ENCODE results near the gene RNF151.
A peak's percentile ranks its signal among the peaks of the same experiment; 100 is the strongest.
"Not testable (repeated sequence)": the region's sequence is repeated elsewhere in the genome, so short reads cannot be mapped to it uniquely, and the experiment has no call there.

Gene RNF151

DNA sequence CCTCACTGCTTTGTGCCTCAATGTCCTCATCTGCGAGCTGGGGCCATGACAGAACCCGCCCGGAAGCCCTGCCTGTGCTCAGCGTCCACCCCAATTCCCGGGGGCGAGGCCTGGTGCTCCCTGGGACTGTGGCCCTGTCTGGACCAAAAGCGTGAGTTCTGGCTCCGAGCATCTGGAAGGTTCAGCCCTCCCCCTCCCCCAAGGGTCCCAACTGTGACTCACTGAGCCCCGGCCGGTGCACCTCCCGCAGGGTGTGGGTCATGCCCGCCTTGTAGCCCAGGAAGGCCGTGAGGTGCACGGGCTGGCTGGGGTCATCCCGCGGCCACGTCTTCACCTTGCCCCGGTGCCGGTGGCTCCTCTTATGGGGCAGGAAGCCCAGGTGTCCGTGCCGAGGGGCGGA lies 12.9 kb upstream of the RNF151 start:
- ChIA-PET POLR2A (interaction anchor here (0.7 to 4.1 kb wide), 3 partner anchors 10 to 18 kb away, joined by 3 to 26 read pairs (median 3); partner anchors contain the start of genes RPS2 and TBL3), CTCF (interaction anchor here (1.5 to 5.9 kb wide), 3 partner anchors 11 to 30 kb away, joined by 6 to 36 read pairs (median 7); partner anchors contain the start of gene MSRB1)
- no peak for TF ChIP-seq HDGF (IDR thresholded peaks at IDR 0.05; ENCODE audit: borderline replicate concordance)
- TF ChIP-seq FOXM1 (IDR thresholded peaks at IDR 0.05; ENCODE audit: borderline replicate concordance) = no peak
- no peak for TF ChIP-seq CTBP1 (IDR thresholded peaks at IDR 0.05; ENCODE audit: borderline replicate concordance)
- DNase-seq (ENCODE audit: extremely low spot score) = no peak

DNA sequence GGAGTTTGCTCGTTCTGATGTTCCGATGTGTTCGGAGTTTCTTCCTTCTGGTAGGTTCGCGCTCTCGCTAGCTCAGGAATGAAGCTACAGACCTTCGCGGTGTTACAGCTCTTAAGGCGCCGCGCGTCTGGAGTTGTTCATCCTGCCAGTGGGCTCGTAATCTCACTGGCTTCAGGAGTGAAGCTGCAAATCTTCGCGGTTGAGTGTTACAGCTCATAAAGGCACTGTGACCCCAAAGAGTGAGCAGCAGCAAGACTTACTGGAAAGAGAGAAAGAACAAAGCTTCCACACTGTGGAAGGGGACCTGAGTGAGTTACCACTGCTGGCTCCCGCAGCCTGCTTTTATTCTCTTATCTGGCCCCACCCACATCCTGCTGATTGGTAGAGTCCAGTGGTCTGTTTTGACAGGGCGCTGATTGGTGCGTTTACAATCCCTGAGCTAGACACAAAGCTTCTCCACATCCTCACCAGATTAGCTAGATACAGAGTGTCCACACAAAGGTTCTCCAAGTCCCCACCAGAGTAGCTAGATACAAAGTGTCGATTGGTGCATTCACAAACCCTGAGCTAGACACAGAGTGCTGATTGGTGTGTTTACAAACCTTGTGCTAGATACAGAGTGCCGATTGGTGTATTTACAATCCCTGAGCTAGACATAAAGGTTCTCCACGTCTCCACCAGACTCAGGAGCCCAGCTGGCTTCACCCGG lies 9.1 kb upstream of the RNF151 start:
- POLR2A ChIA-PET = interaction anchor here (1.1 to 4.1 kb wide), 5 partner anchors 8 to 28 kb away, joined by 3 to 26 read pairs (median 3); partner anchors contain the start of genes MSRB1 and RPS2
- CTCF ChIA-PET = interaction anchor here (0.7 to 1.1 kb wide), 3 partner anchors 11 to 34 kb away, joined by 3 to 6 read pairs (median 3); no protein-coding TSS in a partner anchor
- not testable (repeated sequence) for DNase-seq (ENCODE audit: extremely low spot score)

DNA sequence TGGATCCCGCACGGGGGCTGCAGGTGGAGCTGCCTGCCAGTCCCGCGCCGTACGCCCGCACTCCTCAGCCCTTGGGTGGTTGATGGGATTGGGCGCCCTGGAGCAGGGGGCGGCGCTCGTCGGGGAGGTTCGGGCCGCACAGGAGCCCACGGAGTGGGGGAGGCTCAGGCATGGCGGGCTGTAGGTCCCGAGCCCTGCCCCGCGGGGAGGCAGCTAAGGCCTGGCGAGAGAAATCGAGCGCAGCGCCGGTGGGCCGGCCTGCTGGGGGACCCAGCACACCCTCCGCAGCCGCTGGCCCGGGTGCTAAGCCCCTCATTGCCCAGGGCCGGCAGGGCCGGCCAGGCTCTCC lies 8.5 kb upstream of the RNF151 start:
- not testable (repeated sequence) for DNase-seq (ENCODE audit: extremely low spot score)
- POLR2A ChIA-PET = interaction anchor here (0.7 to 2.2 kb wide), 5 partner anchors 11 to 29 kb away, joined by 3 to 7 read pairs (median 3); partner anchors contain the start of gene MSRB1
- CTCF ChIA-PET = interaction anchor here (0.7 to 1.1 kb wide), 3 partner anchors 12 to 35 kb away, joined by 3 to 6 read pairs (median 3); no protein-coding TSS in a partner anchor

DNA sequence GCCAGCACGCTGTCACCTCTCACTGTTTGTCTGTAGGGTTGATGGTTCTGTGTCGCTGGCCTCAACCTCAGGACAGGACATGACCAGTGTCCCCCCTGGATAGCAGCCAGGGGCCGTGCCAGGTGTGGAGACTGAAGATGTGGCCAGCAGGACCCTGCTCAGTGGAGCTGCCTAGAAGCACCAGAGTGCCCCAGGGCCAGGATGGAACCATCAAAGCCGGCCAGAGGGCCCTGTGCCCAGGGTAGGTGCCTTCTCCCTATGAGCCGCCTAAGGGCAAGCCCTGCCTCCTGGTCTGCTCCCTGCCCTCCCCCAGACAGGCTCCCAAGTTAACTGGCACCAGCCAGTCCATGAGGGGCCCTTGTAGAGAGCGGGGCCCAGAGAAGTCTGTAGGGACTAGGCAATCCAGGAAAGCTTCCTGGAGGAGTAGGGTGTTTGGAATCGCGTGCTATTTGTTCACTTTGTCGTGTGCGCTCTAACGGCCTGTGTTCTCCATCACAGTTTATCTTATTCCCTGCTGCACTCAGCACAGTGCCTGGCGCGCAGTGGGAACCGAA lies 7.9 kb upstream of the RNF151 start:
- POLR2A ChIA-PET = interaction anchor here (0.7 to 3.6 kb wide), 4 partner anchors 10 to 177 kb away, joined by 3 to 29 read pairs (median 4); partner anchors contain the start of genes MSRB1, NUBP2 and SPSB3
- TF ChIP-seq L3MBTL2 (conservative IDR thresholded peaks at IDR 0.05) = no peak
- TF ChIP-seq HDGF (IDR thresholded peaks at IDR 0.05; ENCODE audit: borderline replicate concordance) = no peak
- TF ChIP-seq ARNT (IDR thresholded peaks at IDR 0.05) = no peak
- TF ChIP-seq, protein P1, sequence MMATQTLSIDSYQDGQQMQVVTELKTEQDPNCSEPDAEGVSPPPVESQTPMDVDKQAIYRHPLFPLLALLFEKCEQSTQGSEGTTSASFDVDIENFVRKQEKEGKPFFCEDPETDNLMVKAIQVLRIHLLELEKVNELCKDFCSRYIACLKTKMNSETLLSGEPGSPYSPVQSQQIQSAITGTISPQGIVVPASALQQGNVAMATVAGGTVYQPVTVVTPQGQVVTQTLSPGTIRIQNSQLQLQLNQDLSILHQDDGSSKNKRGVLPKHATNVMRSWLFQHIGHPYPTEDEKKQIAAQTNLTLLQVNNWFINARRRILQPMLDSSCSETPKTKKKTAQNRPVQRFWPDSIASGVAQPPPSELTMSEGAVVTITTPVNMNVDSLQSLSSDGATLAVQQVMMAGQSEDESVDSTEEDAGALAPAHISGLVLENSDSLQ (IDR thresholded peaks at IDR 0.05) = no peak
- no peak for TF ChIP-seq CTBP1 (IDR thresholded peaks at IDR 0.05; ENCODE audit: borderline replicate concordance)
- TF ChIP-seq NFRKB (IDR thresholded peaks at IDR 0.05) = no peak
- no peak for DNase-seq (ENCODE audit: extremely low spot score)
- CTCF ChIA-PET = interaction anchor here (1.1 to 1.3 kb wide), 2 partner anchors 12 to 17 kb away, joined by 3 to 4 read pairs; no protein-coding TSS in a partner anchor

DNA sequence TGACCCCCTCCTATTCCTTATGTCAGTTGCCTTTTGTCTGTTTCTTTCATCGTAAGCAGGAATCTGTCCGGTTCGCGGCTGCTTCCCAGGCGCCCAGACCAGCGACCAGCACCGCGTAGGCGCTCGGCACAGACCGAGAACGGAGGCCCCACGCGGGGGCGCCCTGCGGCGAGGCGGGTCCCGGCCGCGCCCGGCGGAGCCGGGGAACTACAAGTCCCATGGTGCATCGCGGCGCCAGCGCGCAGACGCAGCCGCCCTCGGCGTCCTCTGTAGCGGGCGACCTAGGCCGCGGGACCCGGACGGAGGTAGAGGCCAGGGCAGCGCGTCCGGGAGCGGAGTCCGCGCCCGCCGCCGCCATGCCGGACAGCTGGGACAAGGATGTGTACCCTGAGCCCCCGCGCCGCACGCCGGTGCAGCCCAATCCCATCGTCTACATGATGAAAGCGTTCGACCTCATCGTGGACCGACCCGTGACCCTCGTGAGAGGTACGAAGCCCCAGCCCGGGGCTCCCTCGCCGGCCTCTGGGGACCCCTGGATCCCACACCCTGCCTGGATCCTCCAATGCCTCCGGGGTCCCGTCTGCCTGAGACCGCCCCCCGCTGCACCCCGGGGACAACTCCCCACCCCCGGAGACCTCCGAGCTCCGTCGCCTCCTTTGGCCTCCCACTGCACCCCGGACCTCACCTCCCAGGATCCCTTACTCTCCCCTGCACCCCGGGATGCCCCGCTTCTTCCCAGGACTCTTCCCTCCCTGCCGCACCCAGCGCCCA lies 7.2 kb upstream of the RNF151 start, which contains the start of gene NDUFB10:
TSS of gene NDUFB10 (plus strand) at position 270 of the 771 bp plus-strand sequence. CDS start at position 357, 87 bp downstream.
- TF ChIP-seq ELF4 (IDR thresholded peaks at IDR 0.05) = no peak
- no peak for TF ChIP-seq BHLHE40 (IDR thresholded peaks at IDR 0.05; ENCODE audit: borderline replicate concordance)
- no peak for TF ChIP-seq L3MBTL2 (conservative IDR thresholded peaks at IDR 0.05)
- no peak for TF ChIP-seq FOXA1 (IDR thresholded peaks at IDR 0.05)
- no peak for TF ChIP-seq SP1 (IDR thresholded peaks at IDR 0.05)
- TF ChIP-seq FOXK2 (IDR thresholded peaks at IDR 0.05) = no peak
- TF ChIP-seq, protein P1 (IDR thresholded peaks at IDR 0.05) = no peak
- DNase-seq (ENCODE audit: extremely low spot score) = peak; percentile 92
- ChIA-PET CTCF (interaction anchor here (1.1 to 1.3 kb wide), 2 partner anchors 13 to 18 kb away, joined by 3 to 4 read pairs; no protein-coding TSS in a partner anchor), POLR2A (interaction anchor here (1.0 to 3.6 kb wide), 7 partner anchors 7 to 196 kb away, joined by 3 to 33 read pairs (median 10); partner anchors contain the start of genes MSRB1, NUBP2, SPSB3 and TBL3)

DNA sequence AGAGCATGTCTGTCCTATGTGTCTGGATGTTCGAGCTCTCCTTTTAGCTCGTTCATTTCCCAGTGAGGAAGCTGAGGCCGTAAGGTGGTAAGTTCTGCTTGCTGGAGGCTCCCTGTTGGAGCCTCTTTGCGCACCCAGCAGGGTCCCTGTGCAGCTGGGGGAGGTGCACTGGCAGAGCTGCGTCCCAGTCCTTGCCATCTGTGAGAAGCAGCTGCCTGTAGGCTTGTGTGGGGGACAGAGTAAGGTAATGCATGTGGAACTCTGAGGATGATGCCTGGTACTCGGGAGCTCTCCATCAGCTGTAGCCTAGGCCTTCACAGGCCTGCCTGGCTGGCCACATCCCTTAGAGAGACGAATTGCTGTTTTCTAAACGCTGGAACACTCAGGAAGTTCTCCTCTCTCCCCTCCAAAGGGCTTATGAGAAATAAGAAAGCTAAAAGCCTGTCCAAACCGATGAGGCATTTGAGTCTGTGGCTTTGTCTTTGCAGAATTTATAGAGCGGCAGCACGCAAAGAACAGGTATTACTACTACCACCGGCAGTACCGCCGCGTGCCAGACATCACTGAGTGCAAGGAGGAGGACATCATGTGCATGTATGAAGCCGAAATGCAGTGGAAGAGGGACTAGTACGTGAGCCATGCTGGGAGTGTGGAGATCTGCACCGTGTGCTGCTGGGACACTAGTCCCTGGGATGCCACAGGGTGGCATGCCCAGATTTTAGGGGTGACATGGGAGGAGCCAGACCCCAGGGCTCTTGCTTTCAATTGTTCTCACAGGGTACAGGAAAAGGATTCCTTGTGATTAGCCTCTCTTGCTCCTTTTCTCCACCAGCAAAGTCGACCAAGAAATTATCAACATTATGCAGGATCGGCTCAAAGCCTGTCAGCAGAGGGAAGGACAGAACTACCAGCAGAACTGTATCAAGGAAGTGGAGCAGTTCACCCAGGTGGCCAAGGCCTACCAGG lies 5.7 kb upstream of the RNF151 start:
- DNase-seq (ENCODE audit: extremely low spot score) = no peak
- peak; percentile 5; the same call in 1 of the 2 replicates for TF ChIP-seq CTBP1 (IDR thresholded peaks at IDR 0.05; ENCODE audit: borderline replicate concordance)
- TF ChIP-seq NFRKB (IDR thresholded peaks at IDR 0.05) = no peak; the same call in 1 of the 2 replicates
- peak; percentile 84 for TF ChIP-seq ELF4 (IDR thresholded peaks at IDR 0.05)
- no peak; the same call in 1 of the 2 replicates for TF ChIP-seq BHLHE40 (IDR thresholded peaks at IDR 0.05; ENCODE audit: borderline replicate concordance)
- TF ChIP-seq ARNT (IDR thresholded peaks at IDR 0.05) = peak; percentile 57
- peak; percentile 66 for TF ChIP-seq L3MBTL2 (conservative IDR thresholded peaks at IDR 0.05)
- ChIA-PET CTCF (interaction anchor here (1.1 to 2.2 kb wide), 3 partner anchors 20 to 38 kb away, joined by 3 to 11 read pairs (median 5); no protein-coding TSS in a partner anchor), POLR2A (interaction anchor here (0.6 to 3.6 kb wide), 16 partner anchors 9 to 194 kb away, joined by 3 to 33 read pairs (median 6); partner anchors contain the start of genes FAHD1, MSRB1, NOXO1 and NUBP2)

All from HEK293T (cell line).